Measurements from ENCODE around the gene MPDZ.
A peak's percentile ranks its signal among the peaks of the same experiment; 100 is the strongest.

MPDZ gene, protein sequence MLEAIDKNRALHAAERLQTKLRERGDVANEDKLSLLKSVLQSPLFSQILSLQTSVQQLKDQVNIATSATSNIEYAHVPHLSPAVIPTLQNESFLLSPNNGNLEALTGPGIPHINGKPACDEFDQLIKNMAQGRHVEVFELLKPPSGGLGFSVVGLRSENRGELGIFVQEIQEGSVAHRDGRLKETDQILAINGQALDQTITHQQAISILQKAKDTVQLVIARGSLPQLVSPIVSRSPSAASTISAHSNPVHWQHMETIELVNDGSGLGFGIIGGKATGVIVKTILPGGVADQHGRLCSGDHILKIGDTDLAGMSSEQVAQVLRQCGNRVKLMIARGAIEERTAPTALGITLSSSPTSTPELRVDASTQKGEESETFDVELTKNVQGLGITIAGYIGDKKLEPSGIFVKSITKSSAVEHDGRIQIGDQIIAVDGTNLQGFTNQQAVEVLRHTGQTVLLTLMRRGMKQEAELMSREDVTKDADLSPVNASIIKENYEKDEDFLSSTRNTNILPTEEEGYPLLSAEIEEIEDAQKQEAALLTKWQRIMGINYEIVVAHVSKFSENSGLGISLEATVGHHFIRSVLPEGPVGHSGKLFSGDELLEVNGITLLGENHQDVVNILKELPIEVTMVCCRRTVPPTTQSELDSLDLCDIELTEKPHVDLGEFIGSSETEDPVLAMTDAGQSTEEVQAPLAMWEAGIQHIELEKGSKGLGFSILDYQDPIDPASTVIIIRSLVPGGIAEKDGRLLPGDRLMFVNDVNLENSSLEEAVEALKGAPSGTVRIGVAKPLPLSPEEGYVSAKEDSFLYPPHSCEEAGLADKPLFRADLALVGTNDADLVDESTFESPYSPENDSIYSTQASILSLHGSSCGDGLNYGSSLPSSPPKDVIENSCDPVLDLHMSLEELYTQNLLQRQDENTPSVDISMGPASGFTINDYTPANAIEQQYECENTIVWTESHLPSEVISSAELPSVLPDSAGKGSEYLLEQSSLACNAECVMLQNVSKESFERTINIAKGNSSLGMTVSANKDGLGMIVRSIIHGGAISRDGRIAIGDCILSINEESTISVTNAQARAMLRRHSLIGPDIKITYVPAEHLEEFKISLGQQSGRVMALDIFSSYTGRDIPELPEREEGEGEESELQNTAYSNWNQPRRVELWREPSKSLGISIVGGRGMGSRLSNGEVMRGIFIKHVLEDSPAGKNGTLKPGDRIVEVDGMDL (N-terminal part only)

DNA sequence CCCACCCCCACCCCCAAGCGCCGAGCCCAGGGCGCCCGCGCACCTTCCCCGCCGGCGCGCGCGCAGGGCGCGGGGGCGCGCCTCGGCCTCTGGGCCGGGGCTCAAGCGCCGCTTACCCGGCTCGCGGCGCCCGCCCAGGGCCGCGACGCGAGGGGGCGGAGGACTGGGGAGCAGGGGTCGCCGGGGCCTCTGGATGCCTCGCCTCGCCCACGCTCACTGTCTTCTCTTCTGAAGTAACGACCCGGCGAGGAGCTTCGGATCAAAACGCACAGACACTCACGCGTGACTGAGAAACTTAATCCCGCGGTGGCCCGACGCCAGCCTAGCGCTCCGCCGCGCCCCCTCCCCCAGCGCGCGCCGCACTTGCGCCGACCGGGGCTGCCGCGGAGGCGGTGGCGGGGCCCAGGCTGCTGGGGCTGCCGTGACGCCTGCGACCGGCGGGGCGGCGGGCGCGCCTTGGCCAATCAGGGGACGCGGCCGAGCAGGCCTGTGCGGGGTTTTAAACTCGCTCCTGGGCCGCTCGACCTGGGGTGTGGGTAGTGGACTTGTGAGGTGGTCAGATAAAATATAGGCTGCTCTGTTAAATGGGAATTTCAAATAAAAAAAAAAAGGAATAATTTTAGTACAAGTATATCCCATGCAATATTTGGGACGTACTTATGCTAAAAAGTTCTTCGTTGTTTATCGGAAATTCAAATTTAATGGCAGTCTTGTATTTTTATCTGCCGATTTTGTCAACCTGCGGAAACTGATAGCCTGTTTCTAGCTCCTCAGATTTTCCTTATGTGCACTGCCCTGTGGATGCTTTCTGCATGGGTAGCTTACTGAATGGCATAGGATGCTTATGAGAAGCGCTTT, at the start of gene MPDZ:
MPDZ (minus strand) TSS at position 409 of the 858 bp plus-strand sequence. CDS start 29,377 bp downstream, outside the sequence.
- peak; percentile 92 for DNase-seq (ENCODE audit: low spot score)

DNA sequence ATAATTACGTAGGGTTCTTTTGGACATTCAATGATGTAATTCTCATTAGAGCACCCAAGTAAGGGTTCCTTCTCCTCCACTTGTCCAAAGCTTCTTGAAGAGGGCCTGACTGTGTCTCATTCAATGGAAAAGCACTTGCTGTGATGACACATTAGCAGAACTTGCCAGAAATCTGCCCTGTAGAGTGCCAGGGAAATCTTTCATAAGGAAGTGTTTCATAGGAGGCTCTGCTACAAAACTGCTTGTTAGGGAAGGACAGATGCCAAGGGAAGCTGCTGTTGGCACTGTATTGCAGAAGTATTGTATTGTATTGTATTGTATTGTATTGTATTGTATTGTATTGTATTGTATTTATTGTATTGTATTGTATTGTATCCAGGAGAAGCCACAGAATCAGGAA, 45.5 kb upstream of the MPDZ start:
- DNase-seq (ENCODE audit: low spot score) = no peak

DNA sequence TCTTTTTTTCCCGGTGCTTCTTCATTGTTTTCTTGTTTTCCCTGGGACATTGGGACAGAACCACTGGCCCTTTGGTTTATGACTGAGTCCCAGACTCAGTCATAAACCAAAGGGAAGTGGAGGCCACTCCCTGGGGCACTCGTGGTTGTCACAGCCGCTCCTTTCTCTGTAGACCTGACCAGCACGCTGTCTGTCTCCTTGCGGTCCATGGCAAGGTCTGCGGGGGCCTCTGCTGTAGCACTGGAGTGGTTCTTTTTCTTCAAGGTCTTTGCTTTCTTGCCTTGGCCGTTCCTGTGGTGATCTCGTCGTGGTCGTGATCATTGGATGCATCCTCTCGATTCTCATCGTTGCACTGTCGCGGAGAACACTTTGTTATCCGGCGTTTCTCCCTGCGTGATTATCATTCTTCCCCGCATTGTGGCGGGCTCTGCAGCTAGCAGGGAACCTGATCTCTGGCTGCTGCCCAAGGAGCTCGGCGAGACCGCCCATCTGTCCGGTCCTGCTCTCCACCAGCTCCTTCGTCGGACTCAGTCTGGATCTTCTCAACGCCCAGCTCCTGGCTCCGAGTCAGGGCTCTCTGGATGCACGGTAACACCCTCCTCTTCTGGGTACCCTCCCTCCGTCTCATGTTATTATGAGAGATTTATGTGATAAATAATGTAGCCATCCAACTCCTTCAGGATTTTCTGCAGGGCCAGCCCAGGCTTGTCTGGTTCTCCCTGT, 43.5 kb upstream of the MPDZ start:
- DNase-seq (ENCODE audit: low spot score) = peak; percentile 5

DNA sequence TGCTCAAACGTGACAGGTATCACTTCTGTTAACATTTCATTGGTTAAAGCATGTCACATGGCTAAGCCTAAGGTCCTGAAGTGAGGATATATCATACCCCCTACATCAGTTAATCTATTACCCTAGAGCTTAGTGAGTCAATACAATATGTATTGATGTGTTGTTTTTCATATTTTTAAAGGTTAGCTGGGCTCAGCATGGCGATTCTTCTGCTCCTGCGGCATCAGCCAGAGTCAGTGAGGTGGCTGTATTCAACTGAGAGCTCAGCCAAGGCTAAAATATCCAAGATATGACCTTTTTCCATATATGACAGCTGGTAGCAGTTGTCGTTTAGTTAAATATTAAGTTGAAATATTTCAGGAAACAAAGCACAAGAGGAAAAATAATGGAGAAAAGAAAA, 38.5 kb upstream of the MPDZ start:
- no peak for DNase-seq (ENCODE audit: low spot score)

DNA sequence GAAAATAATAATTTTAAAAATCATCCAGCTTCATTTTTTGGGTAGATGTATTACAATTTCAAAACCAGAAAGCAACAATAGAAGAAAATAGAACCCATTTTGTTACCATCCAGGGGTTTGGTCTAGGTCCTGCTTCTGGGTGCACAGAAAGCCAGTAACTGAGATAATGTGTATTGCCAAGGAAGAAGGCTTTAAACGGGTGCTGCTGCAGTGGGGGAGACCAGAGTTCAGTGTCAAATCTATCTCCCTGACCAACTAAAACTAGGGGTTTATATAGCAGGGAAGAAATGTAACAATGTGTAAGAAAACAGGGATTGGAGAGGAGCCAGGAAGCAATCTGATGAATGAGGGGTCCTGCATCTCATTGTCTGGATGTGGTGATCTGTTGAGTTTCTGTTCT, 17.5 kb upstream of the MPDZ start:
- DNase-seq (ENCODE audit: low spot score) = no peak

DNA sequence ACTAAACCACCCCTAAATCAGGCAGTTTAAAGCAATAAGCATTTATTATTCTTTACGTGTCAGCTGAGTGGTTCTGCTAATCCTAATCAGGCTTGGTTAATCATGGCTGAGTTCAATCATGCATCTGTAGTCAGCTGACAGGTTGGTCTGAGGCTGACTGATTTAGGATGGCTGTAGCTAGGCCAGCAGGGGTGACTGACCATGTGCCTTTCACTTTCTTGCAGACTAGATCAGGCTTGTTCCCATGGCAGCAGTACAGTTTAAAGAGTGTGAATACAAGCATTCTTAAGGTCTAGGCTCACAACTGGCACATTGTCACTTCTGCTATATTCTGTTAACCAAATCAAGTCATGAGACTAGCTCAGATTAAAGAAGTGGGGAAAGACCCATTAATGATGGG, 16.1 kb upstream of the MPDZ start:
- no peak for DNase-seq (ENCODE audit: low spot score)

DNA sequence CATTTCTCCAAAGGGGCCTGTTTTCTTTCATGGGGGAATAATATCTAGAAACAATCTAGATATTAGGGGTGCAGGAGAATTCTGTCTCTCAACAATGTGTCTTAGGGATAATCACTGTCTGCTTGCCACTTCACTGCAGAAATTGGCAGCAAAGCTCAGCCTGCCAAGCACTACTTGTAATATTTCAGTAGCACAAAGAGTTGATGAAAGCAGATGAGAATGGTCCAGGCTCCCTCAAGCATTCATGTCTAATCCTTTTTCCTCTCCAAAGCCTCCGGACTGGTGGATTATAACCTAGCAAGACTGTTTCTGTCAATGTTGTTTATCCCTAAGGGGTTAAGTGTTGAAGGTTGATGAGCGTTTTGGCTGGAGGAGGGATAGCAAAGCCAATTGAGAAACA, 13.3 kb upstream of the MPDZ start:
- no peak for DNase-seq (ENCODE audit: low spot score)

DNA sequence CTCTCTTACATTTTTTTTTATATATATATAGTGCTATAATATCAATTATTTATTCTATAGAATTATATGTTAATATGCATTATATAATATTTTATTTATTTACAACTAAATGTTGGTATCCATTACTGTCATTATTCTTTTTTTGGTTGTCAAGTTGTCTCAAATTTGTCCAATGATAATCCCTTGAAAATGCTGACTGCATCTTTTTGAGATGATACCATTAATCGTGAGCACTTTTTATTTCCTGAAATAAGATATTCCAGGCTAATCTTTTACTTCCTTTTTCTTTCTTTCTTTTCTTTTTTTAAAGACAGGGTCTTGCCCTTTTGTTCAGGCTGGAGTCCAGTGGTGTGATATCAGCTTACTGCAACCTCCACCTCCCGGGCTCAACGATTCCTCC, 12.7 kb upstream of the MPDZ start:
- DNase-seq (ENCODE audit: low spot score) = no peak

DNA sequence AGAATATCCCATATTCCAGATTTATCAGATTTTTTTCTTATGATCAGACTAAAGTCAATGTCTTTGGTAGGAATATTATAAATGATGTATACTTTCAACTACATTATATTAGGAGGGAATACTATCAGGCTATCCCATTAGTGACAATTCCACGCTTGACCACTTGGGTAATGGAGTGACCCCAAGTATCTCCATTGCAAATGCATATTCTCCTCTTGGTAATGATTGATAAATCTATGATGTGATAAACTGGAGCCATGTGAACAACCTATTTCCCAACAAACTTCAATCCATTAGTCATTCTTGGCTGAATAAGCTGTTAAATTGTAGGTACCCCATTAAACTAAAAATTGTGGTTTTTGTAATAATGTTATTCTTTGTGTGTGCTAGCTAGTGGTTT, 12.2 kb upstream of the MPDZ start:
- DNase-seq (ENCODE audit: low spot score) = no peak

DNA sequence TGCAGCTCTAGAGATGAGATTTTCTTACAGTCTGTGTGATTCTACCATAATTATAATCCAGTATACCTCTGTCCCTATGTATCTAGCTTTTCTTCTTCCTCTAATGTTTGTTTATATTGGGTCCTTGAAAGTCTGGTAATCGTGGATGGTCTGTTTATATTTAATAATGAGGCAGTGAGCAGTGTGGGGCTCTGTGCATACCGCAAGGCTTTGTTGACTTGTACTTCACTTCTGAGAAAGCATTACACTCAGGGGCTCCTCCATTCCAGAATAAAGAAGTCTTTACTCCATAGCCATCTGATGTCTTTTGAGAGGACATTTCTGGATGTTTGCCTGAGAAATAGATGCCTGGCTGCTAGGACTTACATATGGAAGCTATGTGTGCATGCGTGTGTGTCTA, 4.5 kb upstream of the MPDZ start:
- no peak for DNase-seq (ENCODE audit: low spot score)

DNA sequence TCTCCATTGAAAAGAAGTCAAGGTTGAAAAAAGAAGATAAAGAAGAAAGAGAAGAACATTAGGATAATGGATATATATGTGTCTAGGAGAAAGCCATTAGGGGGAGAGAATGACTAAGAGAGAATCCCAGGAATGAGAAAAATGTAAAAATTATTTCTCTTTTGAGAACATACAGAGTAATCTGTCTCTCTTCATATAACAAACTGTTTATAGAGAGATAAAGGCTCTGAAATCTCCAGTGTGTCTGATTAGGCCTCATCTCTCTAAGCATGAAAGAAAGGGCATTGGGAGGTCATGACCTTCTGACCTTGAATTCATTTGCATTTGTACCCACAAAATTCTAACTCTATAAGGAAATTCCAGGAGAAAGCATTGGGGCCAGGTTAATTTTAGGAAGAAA, 3.5 kb upstream of the MPDZ start:
- DNase-seq (ENCODE audit: low spot score) = no peak

DNA sequence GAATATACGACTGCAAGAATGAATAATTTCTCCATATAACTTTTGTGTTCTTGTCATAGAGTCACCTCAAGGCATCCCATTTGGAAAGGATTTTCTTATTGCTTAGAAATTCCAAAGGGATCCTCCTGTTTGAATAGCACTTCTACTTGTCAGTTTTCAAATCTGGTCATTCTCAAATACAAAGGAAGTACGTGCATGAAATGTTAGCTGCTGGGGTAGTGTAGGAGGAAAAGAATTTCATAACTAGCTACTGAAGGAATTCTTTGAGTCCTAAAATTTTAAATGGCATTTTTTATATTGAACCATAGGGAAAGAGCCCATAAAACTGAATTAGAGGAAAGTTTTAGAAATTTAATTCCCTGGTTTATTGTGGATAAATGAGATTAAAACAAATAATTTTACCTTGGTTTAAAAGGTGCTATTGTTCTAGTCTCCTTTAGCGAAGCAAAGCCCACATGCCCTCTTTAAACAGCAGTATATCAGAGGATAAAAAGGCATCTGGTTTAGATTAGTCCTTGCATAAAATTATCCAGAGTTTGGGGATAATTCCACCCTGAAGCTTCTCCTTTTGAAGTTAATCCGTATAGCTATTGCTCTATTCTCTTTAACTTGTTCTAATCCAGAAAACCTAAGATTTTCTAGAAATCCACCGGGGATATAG, 2.0 kb upstream of the MPDZ start:
- DNase-seq (ENCODE audit: low spot score) = no peak

DNA sequence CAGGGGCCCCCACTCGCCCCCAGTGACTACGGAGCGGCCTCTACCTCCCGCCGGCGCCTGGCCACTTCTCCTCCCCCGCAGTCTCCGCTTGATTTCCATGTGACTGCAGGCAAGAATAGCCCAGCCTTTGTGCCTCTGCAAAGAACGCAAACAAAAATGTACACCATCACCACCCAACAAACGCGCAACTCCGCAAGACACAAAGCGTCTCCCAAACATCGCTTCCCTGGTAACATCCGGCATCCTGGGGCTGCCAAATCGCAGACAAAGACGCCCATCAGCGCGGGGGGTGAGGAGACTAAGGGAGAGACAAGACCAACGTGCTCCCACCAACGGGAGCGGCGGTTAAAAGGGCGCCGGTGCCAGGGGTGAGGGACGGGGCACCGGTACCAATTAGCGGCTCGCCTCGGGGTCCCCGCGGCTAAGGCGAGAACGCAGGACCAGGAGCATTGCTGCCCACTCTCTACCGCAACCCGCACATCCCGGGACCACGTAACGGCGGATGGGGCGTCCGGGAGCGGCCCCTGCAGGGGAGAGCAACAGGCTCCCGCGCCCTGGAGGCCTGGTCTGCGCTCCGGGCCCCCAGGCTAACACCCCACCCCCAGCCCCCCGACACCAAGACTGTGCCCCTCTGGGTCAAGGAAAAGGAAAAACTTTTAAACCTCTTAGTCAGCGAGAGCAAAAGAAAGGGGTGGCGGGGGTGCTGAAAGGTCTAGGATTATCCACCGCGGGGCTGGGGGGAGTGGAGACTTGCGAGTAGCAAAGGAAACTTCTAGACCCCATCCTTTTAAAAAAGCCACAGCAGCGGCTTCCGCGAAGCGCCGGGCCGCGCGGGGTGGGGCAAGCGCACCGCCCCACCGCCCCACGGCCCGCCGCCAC, 885 bp downstream of the MPDZ start:
- peak; percentile 43 for DNase-seq (ENCODE audit: low spot score)

DNA sequence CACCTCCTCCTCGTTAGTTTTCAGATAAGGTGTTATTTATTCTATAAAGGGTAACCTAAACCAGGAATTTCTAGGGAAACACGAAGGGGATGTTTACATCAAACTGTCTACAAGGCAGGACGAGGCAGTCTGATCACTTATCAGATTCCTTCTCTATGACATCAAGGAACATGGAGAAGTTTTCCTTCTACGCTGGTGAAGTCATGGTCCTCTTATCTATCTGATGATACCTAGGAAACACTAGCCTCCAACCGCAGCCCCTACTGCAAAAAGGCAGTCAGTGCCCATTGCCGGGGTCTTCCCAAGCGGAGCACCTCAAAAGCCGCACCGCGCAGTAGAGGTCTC, 1.5 kb downstream of the MPDZ start:
- DNase-seq (ENCODE audit: low spot score) = peak; percentile 11

DNA sequence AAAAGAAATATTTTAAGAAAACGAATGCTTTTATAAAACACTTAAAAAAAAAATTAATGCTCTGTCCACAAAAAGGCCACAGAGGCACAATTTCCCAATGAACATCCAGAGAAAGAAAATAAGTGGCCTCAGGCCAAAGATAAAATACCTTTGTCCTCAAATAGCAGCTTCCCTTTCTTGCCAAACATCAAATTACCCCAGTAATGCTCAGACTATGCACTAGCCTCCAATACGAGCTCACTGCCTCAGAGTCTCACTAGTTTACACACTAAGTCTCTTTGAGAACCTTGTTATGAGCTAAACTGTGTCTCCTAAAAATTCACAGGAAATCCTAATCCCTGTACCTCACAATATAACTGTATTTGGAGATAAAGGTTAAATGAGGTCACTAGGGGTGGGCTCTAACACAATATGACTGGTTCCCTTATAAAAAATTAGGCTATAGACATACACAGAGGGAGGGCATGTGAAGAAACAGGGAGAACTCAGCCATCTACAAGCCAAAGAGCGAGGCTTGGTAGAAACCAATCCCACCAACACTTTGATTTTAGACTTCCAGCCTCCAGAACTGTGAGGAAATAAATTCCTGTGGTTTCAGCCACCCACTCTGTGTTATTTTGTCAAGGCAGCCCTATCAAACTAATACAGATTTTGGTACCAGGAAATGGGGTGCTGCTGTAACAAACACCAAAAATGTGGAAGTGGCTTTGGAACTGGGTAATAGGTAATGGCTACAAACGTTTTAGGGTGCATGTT, 4.4 kb downstream of the MPDZ start:
- no peak for DNase-seq (ENCODE audit: low spot score)

DNA sequence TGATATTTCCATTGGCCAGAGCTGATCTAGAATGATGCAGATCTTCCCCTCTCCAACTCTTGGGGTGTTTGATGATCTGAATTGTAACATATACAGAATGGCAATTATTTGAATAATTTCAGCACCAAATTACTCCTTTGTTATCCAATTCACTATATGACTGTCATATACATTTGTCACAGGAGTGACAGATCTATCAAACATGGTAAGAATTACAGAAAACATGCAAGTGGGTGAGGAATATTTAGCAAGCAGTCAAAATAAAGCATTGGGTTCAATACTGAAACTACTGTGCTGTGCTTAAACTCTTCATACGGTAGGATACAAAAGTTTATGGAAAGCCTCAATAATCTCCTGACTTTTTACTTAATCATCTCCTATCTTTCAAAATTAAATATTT, 8.8 kb downstream of the MPDZ start:
- DNase-seq (ENCODE audit: low spot score) = no peak

DNA sequence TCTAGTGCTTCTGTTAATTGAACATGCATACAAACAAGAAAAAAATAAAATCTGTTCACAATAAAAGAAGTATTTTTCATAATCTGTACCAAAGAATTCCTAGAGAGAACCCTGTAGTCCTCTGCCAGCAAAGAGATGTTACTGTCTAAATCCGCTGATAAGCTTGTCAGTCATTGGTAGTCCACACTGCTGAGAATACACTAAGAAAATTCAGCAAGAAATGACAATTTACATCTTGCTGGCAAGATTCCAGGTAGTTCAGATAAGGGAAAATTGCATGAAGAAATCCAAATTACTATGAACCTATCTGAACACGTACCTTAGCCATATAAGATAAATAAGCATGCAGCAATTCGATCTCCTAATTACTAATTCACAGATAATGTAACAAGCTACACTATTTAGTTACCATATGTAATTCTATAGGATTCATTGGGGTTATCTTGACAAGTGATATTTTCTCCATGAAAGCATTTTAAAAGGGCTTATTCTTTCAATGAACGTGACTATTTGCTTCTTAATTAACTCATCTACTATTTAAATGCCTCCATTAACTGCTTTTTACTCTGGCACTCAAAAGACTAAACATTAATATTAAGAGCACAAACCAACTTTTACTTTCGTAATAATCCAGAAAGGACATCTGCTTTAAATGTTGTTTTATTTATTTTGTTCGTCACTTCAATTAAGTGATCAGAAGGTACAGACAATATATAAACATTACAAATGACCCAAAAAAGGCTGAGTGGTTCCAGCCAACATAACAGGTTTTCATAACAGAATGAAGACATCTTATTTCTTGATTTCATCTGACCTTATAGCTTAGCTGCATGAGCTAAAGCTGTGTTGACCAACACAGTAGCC, 9.7 kb downstream of the MPDZ start:
- no peak for DNase-seq (ENCODE audit: low spot score)

DNA sequence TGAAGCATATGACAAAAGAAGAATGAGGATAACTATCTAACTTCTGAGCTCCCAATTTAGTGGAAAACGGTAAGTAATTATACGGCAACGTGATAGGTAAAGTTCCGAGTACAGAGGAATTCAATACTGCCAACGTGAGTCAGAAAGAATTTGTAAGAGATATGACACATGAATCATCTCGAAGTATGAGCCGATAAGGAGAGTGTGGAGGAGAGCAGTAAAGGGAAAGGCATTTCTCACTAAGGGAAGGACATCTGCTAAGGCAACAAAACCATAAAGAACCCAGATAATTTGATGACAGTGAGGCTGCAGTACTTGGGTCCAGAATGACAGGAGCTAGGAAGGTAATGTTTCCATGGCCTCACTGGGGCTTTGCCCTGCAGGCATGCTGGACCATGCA, 11.0 kb downstream of the MPDZ start:
- DNase-seq (ENCODE audit: low spot score) = no peak

Measured in iPS-NIHi11 (cell line).